NCI-H2227 treated with DMSO at 0.1 percent for 48 hours (cell line): ENCODE measurements around the gene DNAJC10.

Experiments
- DNase-seq: peaks from one replicate; lab custom pipeline; 2025; lab: John Stamatoyannopoulos, UW

DNAJC10 gene

DNA sequence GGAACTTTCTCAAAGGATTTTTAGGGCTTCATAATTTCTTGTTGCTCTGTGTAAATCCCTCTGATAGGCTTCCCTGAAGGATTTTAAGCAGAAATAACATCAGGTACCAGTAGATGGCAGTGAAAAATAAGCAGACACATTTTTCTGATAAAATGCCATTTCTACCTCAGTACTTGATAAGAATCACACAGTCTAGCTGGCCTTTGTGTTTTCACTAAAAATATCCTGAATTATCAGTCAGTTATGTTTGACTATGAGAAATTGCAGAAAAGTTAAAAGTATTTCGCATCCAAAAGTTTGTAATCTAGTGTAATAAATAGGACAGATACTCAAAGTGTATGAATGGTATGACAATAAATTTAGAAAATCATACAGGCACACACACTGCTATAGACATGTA, 68.7 kb downstream of the DNAJC10 start:
- DNase-seq = peak; percentile 77

DNA sequence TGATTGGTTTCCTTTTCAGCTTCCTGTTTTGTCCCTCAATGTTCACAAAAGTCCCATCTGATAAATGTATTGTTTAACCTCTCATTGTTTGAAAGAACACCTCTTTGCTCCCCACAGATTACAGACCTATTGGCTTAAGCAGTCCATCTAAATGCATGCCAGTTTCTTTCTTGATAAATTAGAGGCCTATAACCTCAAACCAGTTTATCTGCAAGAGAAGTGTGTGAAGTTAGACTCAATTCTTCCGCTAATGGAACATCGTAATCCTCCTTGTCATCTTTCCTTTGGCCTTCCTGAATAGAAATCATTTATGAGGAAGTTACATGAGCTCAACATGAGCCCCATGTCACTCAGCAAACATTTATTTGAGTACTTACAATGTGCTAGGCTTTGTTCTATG, 76.4 kb downstream of the DNAJC10 start:
- DNase-seq = no peak

DNA sequence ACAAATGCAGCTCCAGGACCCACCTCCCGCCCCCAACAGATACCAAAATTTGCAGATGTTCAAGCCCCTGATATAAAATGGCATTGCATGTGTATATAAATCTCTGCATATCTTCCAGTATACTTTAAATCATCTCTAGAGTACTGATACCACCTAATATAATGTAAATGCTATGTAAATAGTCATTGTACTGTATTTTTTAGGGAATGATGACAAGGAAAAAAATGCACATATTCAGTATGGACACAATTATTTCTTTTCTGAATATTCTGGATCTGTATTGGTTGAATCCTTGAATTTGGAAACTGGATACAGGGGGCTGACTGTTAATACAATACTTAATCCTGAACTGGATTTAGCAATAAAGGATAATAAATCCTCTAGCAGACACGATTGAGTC, 82.7 kb downstream of the DNAJC10 start:
- no peak for DNase-seq

DNA sequence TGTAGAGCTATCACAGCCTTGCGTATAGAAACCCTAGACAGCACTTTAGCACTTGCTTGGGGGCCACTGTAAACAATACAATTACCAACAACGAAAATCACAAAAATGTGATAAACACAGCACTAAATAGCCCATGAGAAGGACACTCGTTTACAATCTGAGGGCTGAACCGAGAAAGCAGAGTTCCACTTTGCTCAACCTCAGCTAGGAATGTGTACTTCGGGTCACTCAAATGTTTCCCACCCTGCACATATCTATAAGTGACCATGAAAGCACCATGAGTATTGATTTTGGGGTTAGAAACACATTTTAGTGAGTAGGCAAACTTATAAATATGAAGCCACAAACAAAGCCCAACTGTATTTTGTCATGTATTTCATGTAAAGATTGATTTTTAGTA, 88.1 kb downstream of the DNAJC10 start:
- DNase-seq = no peak

DNA sequence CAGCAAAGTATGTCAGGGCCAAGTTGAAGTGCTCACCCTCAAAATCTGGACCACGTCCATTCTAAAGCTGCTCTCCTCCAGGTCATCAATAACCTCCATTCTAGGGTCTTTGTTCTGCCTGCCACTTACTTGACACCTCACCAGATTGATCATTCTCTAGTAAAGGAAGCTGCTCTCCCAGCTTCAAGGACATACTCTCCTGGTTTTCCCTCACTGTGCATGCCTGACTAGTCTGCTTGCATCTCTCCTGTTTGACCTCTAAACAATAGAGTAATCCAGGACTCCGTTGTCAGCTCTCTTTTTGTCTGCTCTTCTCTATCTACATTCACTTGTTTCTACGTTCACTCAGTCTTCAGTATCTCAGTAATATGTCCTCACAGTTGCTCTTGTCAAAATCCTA, 91.3 kb downstream of the DNAJC10 start:
- no peak for DNase-seq

DNA sequence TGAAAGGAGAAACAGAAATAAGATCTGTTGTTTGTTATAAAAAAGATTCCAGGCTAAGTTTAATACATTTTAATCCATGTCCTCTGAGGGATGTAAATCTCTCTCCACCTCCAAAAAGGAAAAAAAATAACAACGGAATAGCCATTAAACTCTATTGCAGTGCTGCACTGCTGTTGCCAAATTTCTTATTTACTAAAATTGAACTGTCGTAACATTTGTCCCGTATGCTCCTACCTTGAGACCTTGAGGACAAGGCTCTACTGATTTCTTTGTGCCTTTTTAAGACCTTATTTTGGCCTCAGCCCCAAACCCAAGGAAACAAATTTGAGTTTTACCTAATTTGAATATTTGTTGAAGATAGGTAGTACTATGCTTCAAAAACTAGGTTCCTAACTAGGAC, 94.0 kb downstream of the DNAJC10 start:
- no peak for DNase-seq

DNA sequence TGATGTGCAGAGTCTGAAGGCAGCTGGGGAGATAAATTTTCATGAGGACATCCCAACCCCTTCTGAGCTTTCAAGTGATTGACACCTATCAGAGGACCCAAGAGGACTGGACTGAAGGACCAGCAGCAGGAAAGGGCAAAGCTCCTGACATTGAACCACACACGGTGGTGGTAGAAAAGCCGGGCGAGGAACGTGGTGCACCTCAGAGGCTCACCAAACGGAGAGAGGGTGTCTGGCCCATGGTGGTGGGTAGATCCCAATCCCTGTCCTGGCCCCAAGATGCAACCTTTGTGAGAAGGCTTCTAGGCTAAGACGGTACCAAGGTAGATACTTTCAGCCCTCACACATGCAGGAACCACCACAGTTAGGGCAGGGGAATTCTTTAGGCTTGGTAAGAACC, 98.3 kb downstream of the DNAJC10 start:
- no peak for DNase-seq

DNA sequence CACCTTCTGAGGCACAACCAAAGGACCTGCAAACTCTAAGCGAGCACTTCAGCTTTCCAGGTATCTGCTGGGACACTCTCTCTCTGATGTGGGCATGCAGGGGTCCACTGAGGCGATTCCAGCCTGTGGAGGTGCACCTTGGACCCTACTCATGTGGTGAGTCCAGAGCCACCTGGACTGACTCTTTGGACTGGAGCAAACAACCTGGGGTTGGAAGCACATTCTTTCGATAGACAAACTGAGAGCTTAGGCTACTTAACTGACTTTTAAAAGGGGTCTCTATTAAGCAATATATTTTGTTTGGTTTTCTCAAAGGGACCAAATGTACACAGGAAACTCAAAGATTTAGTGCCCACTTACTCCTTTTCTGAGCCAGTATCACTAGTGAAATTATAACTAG, 98.7 kb downstream of the DNAJC10 start:
- DNase-seq = no peak

DNA sequence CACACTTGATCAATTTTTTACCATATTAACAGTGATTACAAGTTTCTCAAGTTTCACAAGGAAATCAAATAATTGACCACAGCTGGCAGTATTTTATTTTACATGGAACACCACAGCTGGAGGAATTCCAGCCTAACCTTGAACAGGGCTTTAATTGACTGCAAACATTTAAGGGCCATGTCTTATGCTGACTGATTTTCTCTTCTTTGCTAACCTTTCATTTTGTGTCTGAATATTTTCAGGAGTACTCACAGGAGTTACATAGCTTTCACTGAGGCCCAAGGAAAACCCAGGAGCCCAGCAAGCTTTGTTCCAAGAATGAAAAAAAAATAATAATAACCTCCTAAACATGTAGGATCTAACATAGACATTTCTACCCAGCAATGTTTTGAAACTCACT, 100.8 kb downstream of the DNAJC10 start:
- no peak for DNase-seq

DNA sequence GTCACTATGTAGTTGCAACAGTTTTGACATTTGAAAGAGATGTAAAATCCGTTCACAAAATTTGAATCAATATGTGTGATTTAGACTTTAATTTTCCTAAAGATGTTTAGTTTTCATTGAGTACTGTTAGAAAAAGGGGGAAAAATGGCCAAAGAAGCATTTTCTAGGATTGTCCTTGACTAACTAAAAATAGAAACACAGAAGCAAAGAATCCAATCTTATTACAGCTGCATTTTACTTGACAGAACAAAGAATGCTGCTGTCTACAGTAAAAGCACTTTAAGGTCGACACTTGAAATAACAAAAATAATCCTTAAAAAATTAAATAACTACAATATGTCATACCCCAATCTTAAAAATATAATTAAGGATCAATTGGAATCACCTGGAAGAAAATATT, 101.5 kb downstream of the DNAJC10 start:
- DNase-seq = no peak

DNA sequence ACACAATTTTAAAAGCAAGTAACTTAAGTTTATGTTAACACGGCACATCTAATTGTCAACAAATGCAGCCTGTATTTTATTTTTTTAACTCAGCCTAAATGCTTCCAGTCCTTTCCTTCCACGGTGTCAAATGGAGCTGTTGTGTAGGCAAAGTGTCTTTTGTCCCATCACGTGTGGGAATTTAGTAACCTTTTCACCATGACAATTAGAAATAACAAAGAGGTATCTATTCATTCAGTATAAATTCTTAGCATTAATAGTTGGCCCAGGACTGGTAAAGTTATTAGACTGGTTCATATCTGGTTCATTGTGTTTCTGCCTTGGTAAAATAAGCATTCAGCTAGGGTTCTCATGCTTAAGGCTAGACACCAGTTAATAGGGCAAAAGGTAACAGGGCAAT, 102.4 kb downstream of the DNAJC10 start:
- DNase-seq = peak; percentile 59

DNA sequence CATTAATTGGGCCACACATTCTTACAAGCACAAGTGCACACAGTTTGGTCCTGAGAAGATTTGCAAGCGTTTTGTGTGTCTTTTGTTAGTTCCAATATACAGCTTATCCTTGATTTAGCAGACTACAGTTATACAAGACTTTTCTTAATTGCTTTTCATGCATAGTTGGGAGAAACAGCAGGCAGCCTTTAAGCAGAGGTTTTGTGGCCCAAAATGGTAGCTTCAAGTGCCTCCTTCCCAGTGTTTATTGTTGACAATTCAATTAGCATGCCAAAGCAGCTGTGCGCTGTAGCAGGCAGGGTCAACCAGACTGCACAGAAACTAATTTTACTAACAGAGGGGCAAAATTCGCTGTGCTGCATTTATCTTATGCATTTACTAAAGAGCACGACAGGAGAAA, 102.9 kb downstream of the DNAJC10 start:
- DNase-seq = peak; percentile 78

DNA sequence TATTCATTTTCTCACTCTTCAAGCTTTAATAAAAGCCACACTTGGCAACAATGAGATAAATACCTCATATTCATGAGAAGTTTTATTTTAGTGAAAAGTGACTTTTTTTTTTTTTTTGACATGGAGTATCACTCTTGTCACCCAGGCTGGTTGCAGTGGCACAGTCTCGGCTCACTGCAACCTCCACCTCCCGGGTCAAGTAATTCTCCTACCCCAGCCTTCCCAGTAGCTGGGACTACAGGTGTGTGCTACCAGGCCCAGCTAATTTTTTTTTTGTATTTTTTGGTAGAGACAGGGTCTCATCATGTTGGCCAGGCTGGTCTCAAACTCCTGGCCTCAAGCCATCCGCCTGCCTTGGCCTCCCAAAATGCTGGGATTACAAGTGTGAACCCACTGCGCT, 103.4 kb downstream of the DNAJC10 start:
- DNase-seq = no peak

DNA sequence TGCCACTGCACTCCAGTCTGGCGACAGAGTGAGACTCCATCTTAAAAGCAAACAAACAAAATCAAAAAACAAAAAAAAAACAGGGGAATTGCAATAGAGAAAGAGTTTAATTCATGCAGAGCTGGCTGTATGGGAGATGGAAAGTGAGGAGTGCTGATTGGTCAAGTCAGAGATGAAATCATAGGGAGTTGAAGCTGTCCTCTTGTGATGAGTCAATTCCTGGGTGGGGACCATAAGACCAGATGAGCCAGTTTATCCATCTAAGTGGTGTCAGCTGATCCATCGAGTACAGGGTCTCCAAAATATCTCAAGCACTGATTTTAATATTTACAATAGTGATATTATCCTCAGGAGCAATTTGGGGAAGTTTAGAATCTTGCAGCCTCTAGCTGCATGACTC, 105.1 kb downstream of the DNAJC10 start:
- no peak for DNase-seq

DNA sequence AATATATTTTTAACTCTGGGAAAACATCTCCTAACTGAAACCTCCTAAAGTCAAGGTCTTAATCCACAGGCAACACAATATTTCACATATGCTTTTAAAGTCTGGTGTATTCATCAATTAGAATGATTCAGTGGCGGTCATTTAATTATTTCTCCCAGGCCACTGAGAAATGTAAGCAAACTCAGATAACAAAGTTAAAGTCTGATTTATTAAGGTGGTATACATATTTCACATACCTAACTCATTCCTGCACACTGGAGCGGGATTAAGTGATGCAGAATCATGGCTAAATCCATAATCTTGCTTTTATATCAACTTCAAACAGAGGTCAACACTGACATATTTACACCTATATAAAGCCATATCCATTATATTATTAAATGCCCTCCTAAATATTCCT, 106.7 kb downstream of the DNAJC10 start:
- DNase-seq = no peak

DNA sequence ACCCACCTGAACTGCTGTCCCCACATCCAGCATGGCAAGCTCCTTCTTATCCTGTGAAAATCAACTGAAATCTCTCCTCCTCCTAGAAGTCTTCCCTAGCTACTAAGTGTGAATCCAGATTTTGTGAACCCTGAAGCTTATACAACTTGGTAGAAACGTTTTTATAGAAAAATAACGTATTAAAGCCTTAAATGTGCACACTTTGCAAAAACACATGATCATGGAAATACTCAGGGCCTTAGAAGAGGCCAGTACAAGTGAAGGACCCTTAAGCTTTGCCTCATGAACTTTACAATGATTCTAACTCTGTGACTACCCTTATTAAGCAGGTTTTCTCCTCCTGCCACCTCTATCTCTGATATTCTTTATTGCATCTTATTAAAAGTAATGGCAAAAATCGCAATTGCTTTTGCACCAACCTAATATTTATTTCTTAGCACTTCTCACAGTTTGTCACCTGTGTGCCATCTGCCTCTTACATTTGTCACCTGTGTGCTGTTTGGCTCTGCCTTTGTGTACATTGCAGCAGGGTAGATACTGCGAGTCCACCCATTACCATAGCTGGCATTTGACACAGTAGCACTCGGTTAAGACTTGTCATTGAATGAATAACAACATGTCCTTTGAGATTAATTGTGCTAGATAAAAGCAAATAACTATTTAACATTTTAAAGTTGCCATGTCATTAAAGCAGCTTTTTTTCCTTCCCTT, 108.2 kb downstream of the DNAJC10 start:
- DNase-seq = no peak

DNA sequence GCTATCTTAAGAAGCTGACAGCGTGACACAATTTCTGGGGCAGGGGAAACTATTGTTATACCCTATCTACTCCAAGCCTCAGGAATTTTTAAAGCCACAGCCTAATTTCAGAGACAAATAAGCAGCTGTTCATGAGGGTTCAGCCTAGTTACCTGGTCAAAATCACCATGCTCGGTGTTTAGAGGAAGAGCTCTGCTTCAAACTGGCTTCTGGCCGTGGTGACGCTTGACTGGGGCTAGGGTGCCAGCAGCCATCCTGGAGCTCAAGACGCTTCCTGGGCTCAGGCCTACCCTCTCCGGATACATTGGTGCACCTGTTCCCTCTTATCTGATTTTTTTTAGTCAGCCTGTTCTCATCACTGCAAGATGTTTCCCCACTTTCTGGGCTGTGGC, 108.7 kb downstream of the DNAJC10 start:
- no peak for DNase-seq

DNA sequence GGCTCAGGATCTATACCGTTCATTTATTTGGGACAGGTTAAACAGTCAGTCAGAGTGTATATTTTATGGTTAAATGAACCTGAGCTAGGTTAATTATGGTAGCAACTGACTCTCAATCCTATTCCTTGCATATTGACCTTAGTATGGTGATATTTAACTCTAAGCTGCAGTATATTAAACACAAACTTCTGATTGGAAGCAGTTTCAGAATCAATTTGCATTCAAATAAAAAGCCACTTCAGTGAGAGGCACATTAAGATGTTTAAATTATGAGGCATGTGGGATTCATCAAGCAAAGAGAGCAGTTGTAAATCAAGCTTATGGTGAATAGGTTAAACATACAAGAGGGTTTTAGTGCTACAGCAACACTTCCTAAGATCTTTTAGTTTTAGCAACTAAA, 110.0 kb downstream of the DNAJC10 start:
- DNase-seq = no peak

DNA sequence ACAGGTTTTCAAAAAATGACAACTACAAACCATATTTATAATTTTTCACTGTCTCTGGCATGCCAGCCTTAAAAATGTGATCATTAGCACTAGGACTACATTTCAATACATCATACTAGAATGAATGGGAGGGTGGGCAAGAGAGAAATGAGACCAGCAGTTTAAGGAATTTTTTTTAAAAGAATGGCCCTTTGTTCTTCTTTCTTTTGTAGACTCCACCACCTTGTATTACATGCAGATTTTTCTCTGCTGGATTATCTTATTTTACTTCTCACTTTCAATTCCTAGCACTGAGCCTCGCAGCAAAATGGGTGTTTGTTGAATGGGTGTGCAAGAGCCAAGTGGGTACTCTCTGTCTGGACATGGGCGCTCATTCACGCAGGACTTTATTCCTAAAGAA, 110.4 kb downstream of the DNAJC10 start:
- DNase-seq = no peak

DNA sequence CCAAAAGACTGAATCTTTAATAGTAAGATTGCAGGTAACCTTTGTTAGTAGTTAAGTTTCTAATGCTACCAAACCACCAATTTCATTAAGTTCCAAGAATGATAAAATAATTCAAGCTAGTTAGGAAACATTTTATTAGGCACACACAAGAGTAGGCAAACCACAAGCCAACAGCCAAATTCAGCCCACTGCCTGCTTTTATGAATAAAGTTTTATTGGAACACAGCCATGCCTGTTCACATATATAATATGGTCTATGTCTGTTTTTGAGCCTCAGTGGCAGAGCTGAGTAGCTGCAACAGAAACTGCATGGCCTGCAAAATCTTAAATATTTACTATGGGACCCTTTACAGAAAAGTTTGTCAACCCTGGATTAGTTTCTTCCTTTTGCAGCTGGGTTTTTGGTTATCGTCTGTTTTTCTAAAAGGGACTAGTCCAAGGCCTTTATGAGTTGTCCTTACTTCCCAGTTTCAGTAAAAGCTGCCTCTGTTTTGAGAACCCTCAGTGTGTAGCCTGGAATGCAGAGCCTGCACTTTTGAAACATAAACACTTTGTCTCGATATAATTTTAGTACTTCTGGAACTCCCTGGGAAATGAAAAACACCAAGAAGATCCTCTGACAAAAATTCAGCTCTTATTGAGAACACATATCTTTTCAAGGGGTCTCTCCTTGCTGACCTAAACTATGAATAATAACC, 111.3 kb downstream of the DNAJC10 start:
- DNase-seq = no peak

DNA sequence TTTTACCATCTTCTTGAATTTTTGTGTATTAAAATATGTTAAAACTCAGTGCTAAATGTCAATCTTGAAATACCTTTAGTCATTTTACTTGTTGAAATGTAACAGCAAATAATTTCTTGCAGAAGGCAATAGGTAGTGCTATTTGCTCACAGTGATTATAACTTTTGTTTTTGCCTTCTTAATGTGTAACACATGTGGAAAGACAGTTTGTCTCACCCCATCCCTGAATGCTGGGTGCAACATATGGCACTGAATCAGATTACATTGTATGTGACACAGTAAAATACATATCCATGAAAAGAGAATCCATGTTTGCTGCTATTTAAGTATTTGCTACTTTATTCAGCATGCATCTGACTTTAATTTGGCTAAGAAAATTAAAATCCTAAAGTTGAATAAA, 115.0 kb downstream of the DNAJC10 start:
- no peak for DNase-seq

DNA sequence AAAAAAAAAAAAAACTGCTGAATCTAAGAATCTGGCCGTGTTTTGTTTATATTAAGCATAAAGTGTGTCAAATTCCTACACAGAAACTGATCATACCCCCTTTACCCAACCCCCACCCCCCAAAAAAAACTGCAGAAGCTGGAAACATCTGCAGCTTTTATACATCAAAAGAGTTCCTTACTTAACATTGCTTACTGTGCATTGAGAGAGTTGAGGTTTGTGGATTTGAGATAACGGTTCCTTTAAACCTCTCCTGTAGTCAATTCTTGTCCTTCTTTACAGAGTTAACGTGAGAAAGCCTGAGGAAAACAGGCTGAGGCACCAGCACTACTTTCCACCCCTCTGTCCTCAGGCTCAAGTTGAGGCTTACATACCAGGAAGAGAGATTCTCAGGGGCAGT, 115.9 kb downstream of the DNAJC10 start:
- no peak for DNase-seq

DNA sequence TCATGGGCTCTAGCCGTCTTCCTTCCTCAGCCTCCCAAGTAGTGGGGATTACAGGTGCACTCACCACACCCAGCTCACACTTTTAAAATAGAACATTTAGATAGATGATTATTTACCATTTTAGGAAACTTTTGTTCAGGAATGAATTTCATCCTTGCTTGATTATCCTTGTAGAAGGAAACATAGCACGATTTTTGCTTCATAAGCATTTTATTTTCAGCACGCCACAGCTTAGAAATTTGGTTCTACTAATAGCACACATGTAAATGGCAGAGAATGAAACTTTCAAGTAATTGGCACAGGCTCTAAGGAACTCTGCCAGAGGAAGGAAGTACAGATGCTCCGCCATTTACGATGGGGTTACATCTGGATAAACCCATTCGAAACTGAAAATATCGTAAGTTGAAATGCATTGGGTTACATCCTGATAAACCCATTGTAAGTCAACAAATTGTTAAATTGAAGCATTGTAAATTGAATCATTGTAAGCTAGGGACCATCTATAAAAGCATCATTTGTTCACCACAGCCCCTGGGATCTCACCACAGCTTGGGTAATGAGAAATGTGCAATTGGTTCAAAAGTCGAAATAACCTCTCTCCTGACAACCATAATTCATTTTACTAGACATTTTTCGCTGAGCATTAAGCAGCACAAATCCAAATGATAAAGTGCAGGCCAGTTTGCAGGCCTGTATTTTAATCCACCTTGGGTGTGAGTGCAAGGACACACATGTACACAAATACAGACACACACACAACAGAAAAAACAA, 117.2 kb downstream of the DNAJC10 start:
- no peak for DNase-seq
